GM08714 (cell line): ENCODE data around the gene TFEC.
"Not testable (repeated sequence)": the region's sequence is repeated elsewhere in the genome, so short reads cannot be mapped to it uniquely, and the experiment has no call there.

Experiments
- H3K4me3 ChIP-seq: fragments of 200-500 bp; sonication (Bioruptor generic); 2 replicates; pipeline ENCODE4 v1.5.1; 2014; ENCODE audit warnings: mild to moderate bottlenecking, low read length, inconsistent platforms
- ZNF274 ChIP-seq: IDR thresholded peaks from 2 replicates; pipeline ENCODE4 v1.6.1; 2012; ENCODE audit warnings: mild to moderate bottlenecking, low read depth, low read length

TFEC gene

DNA sequence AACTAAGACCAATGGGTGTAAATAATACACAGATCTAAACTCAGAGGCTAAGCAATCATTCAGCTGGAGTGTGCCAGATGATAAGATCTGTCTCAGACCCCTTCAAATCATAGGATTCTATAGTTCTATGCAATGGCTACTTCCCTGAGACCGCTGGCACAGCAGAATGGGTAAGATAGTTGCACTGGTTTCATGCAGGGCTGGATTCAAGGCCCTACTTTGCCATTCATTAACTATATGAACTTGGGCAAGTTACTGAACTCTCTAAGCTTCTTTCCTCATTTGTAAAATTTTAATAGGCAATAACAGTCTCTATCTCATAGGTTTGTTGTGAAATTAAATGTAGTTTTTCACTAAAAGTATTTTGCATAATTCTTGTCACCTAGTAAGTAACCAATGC, 62.0 kb downstream of the TFEC start:
- TF ChIP-seq ZNF274: no peak
- H3K4me3 ChIP-seq: no peak overlapping the region

DNA sequence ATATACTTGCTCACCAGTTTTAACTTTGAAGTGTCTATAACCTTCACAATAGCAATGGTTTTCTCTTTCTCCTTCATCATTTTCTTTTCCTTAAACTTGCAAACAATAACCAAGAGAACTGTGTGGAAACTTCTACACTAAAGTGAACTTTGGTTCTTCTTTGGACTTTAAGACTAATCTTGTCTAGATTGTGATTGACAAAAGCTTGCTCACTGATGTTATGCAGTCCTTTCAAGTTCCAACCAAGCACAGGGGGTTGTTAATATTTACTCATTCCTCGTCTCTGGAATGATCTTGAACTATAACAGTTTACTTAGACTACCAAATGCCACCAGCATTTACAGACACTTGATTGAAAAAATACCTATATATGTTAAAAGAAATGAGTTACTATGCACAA, 62.4 kb downstream of the TFEC start:
- H3K4me3 ChIP-seq: no peak overlapping the region
- TF ChIP-seq ZNF274: no peak

DNA sequence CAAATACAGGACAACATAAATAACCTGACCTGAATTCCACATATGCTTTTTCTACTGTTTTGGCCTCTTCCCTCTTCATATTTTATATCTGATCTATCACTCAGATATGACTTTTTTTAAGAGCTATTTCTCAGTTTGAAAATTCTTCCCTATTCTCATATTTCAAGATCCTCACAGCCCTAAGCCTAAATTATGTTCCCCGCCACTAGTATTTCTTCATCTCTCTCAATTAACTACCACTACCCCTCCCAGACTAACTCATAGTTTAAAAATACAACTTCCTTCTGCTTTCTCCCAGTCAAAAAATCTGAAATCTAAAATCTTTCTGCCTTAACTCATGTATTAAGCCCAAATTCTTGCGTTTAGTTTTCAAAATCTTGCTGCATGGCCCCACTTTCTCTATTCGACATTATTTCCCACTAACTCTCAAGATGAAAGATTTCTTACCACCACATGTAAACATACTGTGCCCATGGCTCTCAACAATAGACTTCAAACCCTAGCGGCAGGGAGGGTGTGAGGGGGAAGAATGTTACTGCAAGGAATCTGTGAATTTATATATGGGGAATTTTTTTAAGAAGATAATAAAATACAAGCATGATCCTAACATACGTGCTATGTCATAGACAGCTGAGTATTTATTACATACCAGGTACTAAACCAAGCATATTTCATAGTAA, 64.6 kb downstream of the TFEC start:
- no peak for TF ChIP-seq ZNF274
- no peak overlapping the region for H3K4me3 ChIP-seq

DNA sequence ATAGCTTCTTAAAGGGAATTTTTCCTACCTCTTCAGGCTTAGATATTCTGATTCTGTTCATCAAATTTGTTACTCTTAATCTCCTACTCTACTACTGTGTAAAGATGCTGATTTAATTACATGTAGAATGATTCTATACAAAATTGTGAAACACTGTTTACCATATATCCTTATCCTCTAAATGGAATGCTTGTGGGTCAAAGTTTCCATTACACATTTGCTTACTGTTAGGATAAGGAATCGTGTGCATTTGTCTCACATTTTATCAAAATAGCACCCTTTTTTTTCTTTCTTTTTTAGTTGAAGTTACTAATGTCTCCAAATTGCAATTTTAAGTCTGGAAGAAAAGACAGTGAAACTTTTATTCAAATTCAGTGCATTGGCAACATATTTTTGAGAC, 65.3 kb downstream of the TFEC start:
- no peak for TF ChIP-seq ZNF274
- H3K4me3 ChIP-seq: no peak overlapping the region

DNA sequence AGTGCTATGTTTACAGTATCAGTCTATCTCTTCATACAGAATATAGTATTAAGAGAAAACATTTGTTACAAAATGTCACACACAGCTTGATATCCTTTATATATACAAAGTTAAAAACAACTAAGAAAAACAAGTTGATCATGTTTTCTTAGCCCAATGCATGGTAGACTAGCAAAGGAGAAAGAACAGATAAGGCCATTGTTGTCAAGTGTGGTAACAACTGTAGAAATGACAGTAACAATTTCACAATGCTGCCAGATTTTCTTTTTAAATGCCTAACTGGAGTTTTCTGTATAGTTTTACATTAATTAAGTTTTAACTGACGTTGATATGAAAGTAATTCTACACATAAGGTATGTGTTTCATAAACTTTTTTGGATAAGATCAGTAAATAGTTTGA, 65.8 kb downstream of the TFEC start:
- no peak overlapping the region for H3K4me3 ChIP-seq
- TF ChIP-seq ZNF274: no peak

DNA sequence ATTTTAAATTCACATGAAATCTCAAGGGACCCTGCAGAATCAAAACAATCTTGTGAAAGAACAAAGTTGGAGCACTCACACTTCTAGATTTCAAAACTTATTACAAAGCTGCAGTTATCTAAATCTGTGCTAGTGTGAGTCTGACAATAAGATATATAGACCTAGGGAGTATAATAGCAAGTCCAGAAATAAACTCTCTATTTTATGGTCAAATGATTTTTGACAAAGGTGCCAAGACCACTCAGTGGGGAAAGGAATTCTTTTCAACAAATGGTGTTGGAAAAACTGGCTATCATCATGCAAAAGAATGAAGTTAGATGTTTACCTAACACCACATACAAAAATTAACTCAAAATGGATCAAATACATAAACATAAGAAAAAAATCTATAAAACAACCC, 68.2 kb downstream of the TFEC start:
- H3K4me3 ChIP-seq: no peak overlapping the region
- no peak for TF ChIP-seq ZNF274

DNA sequence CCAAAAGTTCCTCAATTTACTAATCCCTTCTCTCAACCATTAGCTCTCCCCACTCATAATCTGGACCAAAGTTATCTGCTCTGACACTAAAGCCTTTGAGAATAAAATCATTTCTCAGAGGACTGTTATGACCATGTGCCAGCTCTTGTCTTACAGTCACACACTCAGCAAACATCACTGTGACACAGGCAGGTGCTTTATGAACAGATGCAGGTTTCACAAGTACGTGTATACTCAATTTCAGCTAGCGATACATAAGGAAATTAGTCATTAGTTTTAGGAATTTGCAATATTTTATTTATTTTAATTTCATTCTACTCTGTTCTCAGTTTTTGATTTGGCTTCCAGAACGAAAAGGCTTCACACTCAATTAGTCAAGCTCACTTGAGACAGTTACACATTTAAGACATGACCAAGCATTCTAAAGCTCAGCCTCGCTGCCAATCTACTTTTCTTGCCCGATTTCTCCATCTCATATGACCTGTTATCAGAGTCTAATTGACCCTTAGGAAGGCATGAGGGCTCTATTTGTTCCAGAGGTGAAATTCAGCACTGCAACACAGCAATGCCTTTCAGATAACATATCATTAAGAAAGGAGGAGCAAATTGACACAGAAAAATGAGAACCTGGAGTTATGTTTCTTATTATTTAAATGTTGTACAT, 76.8 kb downstream of the TFEC start:
- H3K4me3 ChIP-seq: no peak overlapping the region
- no peak for TF ChIP-seq ZNF274

DNA sequence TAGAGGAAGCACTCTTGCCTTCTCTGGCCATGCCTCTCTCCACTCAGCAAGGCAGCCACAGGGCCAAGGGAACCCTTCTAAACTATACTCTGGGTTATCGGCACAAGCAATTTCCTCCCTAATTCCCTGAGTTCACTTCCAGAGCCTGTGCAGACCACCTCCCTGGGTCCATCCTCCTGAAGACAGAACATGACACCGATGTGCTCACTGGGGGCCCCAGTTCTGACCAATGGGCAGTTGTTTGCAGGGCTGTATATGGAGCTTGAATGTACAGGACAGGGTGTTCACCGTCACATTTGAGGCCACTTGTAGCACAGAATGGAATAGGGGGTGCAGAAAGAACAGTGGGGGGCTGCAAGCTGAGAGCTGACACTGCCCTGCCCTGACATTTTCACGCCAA, 77.7 kb downstream of the TFEC start:
- no peak for TF ChIP-seq ZNF274
- H3K4me3 ChIP-seq: no peak overlapping the region

DNA sequence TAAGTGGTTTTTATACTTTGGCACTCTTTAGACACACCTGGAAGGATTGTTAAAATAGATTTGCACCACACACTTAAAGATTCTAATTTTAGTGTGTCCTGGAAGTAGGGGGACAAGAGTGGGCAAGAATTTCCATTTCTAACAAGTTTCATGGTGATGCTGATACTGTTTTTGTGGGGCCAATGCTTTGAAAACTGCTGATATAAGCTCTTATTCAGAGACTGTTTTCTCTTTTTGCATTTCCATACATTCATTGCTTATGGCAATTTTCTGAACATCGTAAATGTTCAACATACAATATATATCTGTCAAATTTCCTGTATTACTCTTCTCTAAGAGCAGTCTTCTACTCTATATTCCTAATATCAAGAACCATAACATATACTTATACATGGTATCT, 79.0 kb downstream of the TFEC start:
- H3K4me3 ChIP-seq: no peak overlapping the region
- TF ChIP-seq ZNF274: no peak

DNA sequence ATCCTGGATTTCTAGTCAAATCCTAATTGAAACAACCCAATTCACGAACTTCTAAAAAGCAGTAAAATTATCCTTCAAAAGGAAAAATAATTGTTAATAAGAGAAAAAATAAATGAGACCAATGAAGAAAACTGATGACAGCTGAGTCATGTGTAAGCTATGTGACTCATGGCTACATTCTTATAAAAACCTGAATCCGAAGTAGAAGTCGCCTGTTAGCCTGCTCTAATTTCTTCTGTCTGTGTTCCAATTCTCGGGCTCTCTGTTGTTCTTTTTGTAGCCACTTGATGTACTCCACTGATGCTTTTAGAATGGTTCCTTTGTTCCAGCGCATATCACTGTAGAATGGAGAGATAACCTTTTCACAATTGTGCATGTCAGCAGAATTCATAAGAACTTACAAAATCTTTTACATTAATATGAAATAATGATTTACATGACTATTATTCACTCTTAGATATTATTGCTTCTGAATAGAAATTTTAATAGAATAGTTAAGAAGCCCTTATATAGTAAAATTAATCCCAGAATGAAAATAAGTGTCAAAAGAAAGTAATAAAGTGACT, 88.8 kb downstream of the TFEC start:
- H3K4me3 ChIP-seq: no peak overlapping the region
- TF ChIP-seq ZNF274: no peak

DNA sequence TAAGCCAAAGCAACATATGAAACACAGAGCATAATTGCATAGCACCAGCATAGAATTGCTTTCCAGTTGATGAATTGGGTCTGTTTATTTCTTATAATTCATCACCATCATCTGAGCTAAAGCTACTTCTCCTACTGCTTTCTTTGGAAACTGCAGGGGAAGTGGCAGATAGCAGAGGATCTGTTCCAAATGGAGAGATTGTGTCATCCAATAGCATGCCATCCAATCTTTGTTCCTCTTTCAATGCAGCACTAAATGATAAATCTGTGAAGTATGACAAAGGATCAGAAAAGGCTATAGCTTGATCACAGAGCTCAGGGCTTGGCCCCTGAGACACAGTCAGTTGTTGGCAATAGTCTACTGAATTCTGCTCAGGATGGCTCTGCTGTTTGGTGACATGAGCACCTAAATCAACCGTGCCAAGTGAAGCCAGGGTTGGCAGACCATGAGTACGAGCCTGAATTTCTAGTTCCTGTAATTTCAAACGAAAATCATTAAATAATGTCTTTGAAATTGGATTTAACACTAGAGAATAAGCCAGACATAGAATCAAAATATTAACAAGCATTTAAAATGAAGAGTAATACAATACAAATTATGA, 90.0 kb downstream of the TFEC start:
- no peak overlapping the region for H3K4me3 ChIP-seq
- TF ChIP-seq ZNF274: no peak

DNA sequence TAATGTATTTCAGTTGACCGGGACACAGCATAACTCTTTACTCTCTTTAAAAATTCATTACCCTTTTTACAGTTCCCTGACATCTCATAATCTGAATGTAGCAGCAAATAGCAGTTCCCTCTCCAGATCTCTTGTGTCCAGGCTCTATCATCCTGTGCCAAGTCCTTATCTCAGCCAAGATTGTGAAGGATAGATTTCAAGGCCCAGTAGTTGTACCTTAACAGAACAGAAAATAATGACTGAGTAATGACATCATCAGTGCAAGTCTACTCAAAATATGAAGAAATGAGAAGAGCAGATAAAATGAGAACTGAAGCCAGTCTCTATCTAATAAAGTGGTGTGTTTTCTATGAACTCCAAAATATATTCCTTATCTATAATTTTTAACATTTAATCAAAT, 92.6 kb downstream of the TFEC start:
- no peak overlapping the region for H3K4me3 ChIP-seq
- no peak for TF ChIP-seq ZNF274

DNA sequence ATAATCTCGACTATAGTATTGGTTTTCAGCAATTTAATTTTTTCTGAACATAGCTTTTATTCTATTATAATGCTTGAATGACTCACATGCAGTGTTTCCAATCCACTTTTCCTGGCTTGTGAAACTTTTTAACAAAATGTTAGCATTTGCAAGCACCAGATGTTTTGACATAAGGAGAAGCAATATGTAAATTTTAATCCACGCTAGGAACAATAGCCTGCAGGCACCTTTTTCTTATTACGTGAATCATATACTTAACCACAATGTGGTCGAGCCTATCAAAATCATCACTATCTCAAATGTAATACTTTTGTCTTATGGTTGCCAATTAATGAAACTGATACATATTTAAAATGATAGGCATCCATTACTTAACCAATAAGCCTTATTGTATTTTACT, 97.1 kb downstream of the TFEC start:
- TF ChIP-seq ZNF274: no peak
- no peak overlapping the region for H3K4me3 ChIP-seq

DNA sequence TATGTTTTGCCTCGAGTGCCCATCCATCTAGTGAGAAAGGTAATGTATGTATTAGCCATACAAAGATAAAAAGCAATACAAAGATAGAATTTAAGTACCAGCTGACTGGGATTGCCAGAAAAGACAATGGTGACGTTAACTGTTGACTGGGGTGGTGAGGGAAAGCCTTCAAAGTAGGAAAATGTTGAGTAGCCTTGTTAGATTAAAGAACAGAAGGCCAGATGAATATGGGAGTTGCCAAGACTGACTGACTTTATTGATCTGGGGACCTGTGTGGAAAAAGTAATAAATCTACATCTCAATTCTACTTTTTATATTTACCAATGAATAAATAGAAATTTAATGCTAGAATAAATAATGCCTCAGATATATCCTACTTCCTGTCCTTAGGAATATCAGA, 97.7 kb downstream of the TFEC start:
- H3K4me3 ChIP-seq: no peak overlapping the region
- no peak for TF ChIP-seq ZNF274

DNA sequence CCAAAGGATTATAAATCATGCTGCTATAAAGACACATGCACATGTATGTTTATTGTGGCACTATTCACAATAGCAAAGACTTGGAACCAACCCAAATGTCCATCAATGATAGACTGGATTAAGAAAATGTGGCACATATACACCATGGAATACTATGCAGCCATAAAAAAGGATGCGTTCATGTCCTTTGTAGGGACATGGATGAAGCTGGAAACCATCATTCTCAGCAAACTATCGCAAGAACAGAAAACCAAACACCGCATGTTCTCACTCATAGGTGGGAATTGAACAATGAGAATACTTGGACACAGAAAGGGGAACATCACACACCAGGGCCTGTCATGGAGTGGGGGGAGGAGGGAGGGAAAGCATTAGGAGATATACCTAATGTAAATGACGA, 100.4 kb downstream of the TFEC start:
- not testable (repeated sequence) for H3K4me3 ChIP-seq

DNA sequence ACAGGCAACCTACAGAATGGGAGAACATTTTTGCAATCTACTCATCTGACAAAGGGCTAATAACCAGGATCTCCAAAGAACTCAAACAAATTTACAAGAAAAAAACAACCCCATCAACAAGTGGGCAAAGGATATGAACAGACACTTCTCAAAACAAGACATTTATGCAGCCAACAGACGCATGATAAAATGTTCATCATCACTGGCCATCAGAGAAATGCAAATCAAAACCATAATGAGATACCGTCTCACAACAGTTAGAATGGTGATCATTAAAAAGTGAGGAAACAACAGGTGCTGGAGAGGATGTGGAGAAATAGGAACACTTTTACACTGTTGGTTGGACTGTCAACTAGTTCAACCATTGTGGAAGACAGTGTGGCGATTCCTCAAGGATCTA, 100.8 kb downstream of the TFEC start:
- H3K4me3 ChIP-seq: not testable (repeated sequence)
